B cell (primary cell): ENCODE data around the gene RAI1.

Experiments
- EZH2 ChIP-seq: IDR thresholded peaks from 2 replicates; pipeline ENCODE4 v1.6.1; 2012; ENCODE audit warnings: borderline replicate concordance, low read depth, mild to moderate bottlenecking, moderate library complexity, low read length; ENCODE audit not compliant: insufficient read depth, poor library complexity, severe bottlenecking
- TF ChIP-seq, protein P1 (sequence below): fragments of 200-600 bp; IDR thresholded peaks from one replicate; pipeline ENCODE4 v1.8.0; 2022; ENCODE audit warnings: antibody characterized with exemption, mild to moderate bottlenecking

DNA sequence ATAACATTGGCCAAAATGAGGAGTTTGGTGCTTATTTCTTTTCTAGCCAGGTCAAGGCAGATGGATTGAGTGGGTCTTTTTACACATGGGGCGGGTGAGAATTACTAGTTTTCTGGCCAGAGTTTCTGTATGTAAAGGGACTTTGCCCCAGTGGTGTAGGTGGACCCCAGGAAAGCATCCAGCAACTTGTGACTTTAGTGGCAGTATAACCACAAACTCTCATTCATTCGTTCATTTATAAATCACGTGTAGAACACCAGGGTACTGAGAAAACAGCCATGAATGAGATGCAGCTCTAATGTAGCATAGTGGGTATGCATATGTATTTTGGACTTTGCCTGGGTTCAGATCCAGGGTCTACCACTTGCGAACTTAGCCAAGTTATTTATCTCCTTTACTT, 8.1 kb downstream of the RAI1 start:
- TF ChIP-seq, protein P1, sequence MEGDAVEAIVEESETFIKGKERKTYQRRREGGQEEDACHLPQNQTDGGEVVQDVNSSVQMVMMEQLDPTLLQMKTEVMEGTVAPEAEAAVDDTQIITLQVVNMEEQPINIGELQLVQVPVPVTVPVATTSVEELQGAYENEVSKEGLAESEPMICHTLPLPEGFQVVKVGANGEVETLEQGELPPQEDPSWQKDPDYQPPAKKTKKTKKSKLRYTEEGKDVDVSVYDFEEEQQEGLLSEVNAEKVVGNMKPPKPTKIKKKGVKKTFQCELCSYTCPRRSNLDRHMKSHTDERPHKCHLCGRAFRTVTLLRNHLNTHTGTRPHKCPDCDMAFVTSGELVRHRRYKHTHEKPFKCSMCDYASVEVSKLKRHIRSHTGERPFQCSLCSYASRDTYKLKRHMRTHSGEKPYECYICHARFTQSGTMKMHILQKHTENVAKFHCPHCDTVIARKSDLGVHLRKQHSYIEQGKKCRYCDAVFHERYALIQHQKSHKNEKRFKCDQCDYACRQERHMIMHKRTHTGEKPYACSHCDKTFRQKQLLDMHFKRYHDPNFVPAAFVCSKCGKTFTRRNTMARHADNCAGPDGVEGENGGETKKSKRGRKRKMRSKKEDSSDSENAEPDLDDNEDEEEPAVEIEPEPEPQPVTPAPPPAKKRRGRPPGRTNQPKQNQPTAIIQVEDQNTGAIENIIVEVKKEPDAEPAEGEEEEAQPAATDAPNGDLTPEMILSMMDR = no peak
- no peak for TF ChIP-seq EZH2
